DMS114 treated with DMSO at 0.1 percent for 48 hours (cell line): ENCODE results near the gene GATAD2B.

Experiments
- DNase-seq: peaks from one replicate; lab custom pipeline; 2025; ENCODE audit not compliant: unreplicated experiment; lab: John Stamatoyannopoulos, UW

GATAD2B gene

DNA sequence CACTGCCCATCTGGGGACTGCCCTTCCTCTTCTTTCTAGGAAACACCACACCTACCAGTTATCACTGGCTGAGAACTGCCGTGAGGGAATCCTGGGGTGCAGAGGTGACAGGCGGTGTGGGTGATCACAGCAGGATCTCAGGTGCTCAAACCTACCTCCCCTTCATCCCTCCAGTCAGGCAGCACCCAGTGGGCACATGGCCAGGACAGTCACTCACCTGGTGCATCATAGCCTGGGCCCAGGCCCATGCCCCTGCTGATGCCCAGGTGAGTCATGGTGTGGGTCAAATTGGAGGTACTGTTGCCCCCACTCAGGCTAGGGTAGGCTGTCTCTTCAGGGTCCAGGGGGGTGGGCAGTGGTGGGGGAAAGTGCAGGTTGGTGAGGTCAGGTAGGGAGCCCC is 29.0 kb upstream of the GATAD2B start:
- no peak for DNase-seq

DNA sequence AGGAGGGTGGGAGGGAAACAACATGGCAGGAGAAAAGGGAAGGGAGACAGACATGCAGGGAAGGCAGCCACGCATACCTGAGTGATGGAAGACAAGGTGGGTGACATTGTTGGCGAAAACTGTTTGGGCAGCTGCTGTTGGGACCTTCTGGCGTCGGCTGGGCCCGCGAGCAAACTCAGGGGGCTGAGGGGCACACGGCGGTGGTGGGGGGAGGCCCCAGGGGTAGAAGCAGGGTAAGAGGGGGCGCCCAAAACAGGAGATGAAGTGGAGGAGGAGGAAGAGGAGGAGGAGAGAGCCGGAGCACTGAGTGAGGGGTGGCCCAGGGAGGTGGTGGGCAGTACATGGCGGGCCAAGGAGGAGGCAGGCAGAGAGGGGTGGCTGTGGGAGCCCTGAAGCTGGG is 28.4 kb upstream of the GATAD2B start:
- DNase-seq = no peak

DNA sequence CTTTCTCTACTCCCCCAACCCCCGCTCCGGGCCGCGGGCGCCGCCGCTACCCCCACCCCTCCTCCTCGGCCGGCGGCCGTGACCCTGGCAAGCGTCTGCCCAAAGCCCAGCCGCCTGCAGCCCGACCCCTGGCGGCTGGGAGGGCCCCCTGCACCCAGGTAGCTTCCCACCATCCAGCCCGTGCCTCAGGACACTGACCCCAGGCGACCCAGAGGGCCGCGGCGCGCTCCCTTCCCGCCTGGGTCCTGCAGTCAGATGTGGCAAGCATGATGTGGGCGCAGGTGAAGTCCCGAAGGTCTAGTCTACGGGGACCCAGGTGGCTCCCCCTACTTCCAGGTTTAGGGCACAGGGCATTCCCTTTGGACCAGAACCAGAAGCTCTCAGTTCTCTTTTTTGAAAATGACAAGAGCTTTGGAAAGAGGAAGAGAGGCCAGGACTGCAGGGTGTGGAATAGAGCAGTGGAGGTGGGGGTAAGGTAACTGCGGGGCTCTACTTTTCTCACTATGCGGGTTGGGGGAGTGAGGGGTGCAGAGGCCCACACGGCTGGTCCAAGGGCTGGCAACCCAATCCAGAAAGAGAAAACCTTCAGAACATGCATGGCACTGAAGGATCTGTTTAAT is 24.0 kb upstream of the GATAD2B start, which contains the start of gene DENND4B:
TSS of gene DENND4B (minus strand) at position 97 of the 620 bp plus-strand sequence. CDS start 2,344 bp downstream, outside the sequence.
- DNase-seq = peak; percentile 81

DNA sequence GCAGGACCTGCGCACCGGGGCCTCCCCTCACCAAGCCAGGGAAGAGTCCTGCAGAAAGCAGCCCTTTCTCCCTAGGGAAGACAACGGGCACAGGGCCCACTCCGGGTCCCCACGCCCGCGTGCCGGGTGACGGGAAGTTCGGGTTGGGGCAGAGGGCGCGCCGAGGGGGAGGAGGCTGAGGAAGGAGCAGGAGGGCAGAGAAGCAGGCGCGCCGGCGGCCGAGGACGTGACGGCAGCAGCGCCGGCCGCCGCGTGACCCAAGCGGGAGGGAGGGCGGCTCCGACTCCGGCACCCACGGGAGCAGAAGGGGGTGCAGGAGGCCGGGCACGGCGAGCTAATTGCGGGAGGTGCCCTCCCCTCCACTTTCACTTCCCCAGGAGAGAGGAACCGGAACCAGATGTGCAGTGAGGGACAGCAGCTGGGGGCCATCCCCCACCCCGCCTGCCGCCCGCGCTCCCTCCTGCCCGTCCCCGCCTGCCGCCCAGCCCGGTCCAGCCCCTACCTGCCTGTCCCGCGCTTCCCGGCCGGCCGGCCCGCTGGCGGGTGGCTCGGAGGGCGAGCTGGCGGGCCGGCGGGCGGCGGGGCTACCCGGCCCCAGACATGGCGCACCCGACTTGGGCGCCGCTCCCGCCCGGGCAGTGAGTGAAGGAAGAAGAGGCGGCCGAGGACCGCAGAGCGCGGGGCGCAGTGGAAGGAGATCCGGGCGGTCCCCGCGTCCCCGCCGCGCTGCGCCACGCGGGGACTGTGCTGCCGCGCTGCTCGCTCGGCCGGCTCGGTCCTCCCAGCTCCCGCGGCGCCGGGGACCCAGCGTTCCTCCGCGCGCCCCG is 23.2 kb upstream of the GATAD2B start:
- no peak for DNase-seq

DNA sequence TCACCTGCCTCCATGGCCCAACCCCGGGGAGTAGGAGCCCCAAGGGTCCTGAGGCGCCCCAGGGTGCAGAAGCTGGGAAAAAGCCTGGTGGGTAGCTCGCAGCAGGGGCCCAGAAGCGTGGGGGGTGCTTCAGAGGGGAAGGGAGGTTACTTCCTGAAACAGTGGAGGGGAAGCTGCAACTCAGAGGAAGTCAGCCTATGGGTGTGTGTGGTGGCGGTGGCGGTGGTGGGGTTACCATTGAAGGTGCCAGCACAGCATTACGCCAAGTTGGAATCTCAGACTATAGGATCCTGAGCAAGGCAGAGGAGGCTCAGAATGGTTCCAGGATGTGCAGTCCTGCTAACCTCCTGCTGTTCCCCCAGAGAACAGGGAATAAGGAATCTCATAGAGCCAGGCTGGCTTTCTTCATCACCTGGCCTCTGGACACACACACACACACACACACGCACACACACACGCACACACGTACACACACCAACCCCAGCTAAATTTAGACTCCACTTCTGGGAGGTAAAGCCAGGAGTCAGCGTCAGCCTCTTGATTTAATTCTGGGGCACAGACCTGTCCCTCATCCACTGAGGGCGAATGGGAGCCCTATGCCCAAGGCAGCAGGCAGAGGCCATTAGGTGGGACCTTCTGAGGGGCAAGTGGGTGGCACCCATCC is 22.5 kb upstream of the GATAD2B start:
- no peak for DNase-seq

DNA sequence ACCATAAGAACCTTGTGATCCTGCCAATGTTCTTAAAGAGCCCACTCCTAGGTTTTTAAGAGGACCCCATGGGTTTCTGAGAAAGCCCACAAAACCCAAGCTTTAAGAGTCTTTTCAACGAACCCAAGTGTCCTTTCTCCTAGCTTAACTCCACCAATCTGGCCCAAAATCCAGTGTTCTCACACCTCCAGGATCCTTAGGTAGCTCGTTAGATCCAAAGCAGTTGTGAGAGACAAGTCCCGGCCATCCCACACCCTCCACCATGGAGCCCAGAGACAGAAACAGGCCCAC is 22.0 kb upstream of the GATAD2B start:
- DNase-seq = no peak

DNA sequence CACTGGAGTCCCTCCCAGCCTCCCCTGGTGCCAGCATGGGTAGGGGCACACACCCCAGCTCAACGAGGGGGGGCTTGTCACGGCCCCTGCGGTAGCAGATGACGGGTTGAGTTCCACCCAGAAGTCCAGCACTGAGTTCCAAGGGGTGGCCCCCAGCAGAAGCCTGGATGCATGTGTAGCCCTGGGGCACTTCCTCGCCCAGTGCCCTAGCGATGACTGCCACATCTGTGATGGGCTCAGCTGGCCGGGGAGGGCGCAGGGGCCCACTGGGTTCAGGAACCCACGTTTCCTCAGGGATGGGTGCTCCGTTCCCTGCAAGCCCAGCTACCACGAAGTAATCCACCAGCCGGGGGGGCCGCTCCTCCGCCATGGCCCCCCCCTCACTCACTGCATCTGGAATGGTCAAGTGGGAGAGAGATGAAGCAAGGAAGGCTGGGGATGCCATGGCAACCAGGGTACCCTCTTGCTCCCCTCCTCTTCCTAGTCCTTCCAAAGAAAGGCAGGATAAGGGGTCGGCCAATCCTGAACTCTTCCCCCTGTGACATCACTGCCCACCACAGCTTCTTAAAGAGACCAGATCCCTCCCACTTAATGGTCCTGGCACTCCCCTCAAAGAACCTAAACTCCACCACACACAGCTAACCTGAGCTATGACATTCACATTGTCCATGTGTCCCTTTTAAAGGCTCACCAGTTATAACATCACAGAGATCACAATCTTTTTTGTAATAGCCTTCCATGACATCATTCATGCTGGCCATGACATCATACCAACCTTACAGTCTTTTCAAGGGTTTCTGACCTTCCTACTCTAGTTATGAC is 21.4 kb upstream of the GATAD2B start:
- DNase-seq = no peak

DNA sequence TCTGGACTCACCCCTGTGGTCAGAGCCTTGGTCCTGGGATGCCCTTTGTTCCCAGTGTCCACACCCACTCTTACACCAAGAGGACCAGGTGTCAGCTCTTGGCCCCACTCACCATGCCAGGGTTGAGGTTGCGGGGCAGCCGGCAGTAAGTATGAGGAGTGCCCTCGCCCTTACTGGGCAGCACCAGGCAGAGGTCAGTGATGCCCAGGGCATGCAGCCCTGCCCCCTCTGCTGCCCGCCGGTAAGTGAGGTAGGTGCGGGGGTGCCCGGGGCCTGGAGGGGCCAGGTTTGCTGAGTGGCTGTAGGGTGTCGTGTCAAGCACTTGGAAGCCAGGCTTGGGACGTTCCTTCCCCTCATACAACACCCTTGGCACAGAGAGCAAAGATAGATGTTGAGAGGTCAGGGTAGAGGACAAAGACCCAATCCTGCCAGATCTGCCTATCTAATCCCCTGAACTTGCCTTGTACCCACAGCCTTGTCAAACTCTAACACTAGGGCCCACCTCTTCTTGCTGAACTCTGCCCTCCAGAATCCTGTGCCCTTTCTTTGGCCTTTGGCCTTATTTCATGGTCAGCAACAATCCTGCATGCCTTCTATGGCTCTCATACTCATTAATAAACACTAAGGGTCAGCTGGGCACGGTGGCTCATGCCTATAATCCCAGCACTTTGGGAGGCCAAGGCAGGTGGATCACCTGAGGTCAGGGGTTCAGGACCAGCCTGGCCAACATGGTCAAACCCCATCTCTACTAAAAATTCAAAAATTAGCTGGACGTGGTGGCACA is 20.2 kb upstream of the GATAD2B start:
- no peak for DNase-seq

DNA sequence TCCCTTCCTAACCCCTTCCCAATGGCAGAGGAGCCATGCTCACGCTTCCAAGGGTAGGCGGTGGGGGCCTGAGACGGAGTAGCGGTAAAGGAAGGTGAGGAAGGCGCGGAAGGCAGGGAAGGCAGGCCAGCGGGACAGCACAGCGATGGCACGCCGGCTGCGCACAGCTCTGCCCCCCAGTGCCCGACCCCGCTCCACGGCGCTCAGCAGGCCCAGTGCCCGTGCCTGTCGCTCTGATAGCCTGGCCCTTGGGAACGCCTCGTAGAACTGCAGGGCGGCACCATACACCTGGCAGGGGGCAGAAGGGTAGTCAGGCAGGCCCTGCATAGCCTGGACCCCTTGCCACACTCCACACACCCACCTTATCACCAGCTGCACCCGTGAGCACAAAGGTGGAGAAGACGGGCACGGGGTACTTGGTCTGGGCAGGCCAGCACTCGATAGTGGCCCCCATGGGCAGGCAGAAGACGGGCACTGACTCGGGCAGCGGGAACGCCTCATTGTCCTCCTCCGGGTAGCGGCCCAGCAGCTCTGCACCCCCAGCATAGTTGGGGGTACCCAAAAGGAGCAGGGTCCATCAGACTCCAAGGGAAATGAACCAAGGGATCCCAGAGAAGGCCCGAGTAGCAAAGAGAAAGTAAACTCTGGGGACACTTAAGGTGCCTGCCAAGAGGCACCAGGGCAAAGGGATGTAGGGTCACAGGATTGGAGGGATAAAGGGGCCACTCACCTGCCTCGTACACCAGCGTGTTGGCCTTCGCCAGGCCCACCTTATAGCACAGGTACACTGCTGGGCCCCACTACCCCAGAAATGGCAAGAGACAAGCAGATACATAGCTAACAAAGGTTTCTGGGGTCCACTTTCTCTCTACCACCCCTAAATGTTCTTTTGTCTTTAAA is 19.3 kb upstream of the GATAD2B start:
- no peak for DNase-seq

DNA sequence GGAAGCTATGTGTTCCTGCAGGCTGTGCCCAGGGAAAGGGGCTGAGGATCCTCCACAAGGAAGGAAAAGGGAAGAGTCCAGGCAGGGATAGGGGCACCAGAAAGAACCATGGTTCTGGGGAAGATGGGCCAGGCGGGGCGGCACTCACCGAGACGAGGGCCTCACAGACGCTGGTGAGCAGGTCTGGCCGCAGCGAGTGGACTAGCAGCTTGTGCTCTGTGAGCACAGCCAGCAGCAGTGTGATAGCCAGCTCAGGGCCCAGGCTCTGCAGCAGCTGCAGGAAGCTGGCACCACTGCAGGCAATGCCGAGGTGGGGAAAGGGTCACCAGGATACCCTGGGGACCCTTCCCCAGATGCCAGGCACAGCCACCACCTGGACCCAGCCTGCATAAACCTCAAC is 18.0 kb upstream of the GATAD2B start:
- no peak for DNase-seq

DNA sequence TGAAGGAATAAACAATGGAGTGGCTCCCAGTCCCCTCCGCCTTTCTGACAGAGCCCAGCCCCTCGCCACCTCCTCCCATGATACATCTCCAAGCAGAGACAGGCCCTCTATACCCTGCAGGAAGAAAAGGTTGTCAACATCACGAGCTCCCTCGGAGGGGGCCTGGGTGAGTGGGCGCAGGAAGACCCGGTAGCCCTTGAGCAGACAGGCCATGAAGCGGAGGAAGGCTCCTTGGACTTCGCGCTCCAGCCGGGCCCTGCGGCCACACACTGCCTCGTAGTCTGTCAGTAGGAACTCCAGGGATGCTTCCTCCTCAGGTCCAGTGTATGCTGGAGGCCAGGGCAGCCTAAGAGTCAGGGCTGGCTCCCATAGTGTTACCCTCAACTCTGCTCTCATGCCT is 16.7 kb upstream of the GATAD2B start:
- DNase-seq = no peak

DNA sequence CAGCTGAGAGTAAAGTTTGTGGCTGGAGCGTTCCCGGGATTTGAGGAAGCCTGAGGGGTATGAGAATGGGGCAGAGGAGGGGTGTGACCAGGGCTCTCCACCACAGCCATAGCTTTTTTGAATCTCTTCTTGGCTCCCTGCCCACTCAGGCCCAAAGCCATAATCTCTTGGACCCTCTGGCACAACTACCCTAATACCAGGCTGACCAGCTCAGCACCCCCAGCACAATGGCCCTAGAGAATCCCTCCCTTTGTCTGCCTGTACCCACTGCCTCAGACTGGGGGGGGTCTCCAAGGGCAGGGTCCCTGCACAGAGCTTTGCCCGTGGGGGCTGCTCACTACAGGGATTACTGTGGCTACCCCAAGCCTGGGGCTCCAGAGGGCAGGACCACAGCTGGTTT is 16.2 kb upstream of the GATAD2B start:
- DNase-seq = no peak

DNA sequence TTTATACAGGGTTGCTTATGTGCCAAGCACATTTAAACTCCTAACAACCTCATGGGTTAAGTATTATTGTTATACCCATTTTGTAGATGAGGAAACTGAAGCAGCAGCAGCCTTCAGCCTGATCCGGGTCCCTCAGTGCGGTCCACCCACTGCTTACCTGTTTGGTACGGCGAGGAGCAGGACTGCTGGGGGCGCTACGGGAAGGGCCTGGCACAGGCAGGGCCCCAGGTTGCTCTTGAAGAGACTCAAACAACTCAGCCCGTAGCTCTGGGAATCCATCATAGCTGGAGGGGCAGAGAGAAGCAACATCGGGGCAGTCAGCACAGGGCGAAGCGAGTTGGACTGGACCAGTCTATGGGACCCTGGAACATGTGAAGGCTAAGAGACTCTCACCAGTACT is 14.6 kb upstream of the GATAD2B start:
- no peak for DNase-seq

DNA sequence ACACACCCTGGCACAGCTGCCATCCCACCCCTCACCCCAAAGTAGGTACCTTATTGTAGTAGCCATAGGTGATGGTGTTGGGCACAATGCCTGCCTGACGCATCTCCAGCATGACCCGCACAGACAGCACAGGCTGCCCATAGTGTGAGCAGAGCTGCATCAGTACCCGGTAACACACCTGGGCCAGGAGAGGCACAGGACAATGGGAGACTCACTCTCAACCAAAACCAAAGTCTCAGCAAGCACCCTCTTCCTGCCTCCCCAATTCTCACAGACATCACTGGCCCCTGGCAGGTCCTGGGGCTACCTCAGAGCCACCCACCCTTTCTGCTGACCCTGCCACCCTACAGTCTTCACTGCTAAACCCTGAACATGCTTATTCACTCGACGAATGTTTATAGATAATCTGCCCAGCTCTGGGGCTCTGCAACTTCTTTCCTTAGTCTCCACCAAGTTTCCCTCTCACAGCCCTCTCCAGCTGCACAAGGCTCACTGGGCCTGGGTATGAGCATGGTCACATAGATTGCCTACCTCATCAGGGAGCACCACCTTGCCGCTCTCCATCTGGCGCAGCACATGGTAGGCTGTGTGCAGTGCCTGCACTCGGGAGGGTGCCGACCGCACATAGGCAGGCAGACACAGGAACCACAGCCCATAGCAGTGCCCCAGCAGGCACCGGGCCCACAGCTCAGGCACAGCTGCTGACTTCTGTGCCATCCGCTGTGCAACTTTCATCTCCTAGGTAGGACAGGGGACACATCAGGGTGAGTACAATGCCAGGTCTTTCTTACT is 13.4 kb upstream of the GATAD2B start:
- no peak for DNase-seq

DNA sequence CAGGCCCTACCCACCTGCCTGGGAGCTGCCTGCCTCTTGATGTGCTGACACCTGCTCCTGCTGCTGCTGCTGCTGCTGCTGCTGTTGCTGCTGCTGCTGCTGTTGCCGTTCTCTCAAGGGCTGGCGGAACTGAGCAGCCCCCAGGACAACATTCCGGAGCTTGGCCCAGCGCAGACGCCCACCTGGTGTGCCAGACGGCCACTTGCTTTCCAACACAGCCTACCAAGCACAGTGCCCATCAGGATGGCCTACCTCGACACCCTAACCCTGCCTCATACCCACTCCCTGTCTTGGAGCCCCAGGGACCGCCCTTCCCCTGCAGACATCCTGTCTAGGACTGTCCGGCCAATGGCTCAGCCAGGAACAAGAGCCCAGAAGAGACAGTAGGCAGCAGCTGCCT is 12.0 kb upstream of the GATAD2B start:
- DNase-seq = no peak

DNA sequence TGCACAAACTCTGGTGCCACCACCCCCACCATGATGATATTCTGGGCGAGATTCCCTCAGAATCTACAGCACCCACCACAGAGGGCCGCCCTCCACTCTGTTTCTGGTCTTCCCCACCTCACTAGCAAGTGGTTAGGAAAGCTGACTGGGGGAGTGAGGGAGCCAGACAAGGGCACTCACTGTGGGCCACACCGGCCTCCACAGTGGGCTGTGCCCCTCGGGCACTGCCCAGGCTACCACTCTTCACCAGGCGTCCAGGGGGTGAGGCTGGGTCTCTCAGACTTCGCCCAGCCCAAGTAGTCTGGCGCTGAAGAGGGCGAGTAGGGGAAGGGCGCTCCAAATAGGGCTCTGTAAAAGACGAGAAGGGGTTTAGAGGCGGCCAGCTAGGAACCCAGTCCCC is 11.2 kb upstream of the GATAD2B start:
- no peak for DNase-seq

DNA sequence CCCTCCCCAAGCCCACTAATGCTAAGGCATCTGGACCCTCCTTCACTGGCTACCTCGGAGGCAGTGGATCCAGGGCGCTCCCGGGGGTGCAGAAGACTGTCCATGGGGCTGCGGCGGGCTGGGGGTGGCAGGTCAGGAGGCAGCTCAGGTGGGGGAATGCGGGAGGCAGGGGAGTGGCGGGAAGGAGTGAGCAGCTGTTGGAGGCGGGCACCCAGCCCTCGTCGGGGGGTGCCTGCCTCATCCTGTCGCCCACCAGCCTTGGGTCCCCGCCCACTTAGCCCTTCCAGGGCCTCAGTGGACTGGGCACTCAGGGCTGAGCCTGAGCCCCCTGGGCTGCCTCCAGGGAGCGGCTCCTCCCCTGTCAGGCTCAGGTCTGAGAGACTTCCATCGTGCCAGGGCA is 10.7 kb upstream of the GATAD2B start:
- no peak for DNase-seq

DNA sequence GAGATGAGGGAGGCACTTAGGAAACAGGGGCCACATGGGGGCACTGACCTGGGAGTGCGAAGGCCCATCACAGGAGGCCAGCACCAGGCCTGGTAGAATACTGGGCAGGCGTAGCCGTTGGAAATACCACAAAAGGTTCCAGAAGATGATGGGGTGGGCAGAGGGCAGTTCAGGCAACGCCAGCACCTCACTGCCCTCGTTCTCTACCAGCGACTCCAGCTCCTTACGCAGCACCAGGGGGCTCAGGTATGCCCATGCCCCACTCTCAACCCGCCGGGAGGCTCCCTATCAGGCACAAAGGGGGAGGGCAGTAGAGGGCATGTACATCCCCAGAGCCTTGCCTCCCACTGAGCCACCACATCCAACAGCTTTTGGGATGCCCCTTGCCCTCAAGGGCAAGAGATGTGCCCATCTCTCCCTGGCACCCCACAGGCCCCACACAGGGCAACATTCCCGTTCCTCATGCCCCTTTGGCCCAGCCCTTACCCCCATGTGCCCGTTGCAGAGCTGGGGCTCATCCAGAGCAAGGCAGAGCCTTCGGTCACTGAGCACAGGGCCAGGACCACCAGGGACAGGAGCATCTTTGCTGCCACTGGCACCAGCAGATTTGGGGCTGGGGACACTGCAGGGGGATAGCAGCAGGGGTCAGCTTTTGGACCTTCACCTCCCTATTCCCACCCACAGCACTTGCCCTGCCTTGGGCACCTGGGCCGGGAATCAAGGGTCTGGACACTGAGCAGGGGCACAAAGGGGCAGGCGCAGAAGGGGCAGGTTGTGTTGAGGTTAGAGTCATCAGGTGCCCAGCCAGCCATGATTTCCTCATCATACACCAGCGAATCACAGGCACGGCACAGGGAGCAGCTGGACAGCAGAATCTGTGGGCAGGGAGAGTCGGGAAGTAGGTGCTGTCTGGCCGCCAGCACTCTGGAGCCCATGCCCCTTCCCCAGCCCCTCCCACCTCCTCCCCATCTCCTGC is 9.7 kb upstream of the GATAD2B start:
- DNase-seq = no peak
